Sigmoid colon (tissue), 7 donors: Measurements from ENCODE around the gene KCNJ6. TPM values are rescaled to one million over a fixed set of nuclear protein-coding genes. Genes with fewer than 3 reads are reported as not detected.
"Not testable (repeated sequence)": the region's sequence is repeated elsewhere in the genome, so short reads cannot be mapped to it uniquely, and the experiment has no call there.

Experiments
- DNase-seq: peaks from one replicate; pipeline ENCODE4 v3.0.0-alpha.2; 2019
- H3K27ac ChIP-seq, 4 donors: fragments of 200-600 bp; sonication (generic); one replicate each; pipeline ENCODE4 v1.5.1; 2016 to 2019; ENCODE audit warnings: mild to moderate bottlenecking in 1 of 4
- H3K27me3 ChIP-seq, 3 donors: fragments of 200-600 bp; sonication (generic); one replicate each; pipeline ENCODE4 v1.5.1; 2019; ENCODE audit warnings: mild to moderate bottlenecking in 1 of 3
- H3K36me3 ChIP-seq, 4 donors: fragments of 200-600 bp; sonication (generic); one replicate each; pipeline ENCODE4 v1.5.1; 2016 to 2019
- H3K4me1 ChIP-seq, 4 donors: fragments of 200-600 bp; sonication (generic); one replicate each; pipeline ENCODE4 v1.5.1; 2017 to 2019
- H3K4me3 ChIP-seq, 4 donors: fragments of 200-600 bp; sonication (generic); one replicate each; pipeline ENCODE4 v1.5.1; 2017 to 2019; ENCODE audit warnings: mild to moderate bottlenecking in 2 of 4, moderate library complexity in 1 of 4
- H3K9me3 ChIP-seq, 4 donors: fragments of 200-600 bp in 3 of 4; sonication (generic) in 3 of 4; one replicate each; pipeline versions ENCODE4 v1.5.1 to v1.6.1; 2013 to 2019
- EP300 ChIP-seq, 4 donors: sonication (generic); formaldehyde crosslinking; IDR thresholded peaks; one replicate each; pipeline ENCODE4 v1.6.1; 2017; ENCODE audit warnings: antibody characterized with exemption in 4 of 4
- POLR2A ChIP-seq, 2 donors: fragments of 450-650 bp; IDR thresholded peaks; one replicate each; pipeline ENCODE4 v1.6.1; 2016; ENCODE audit warnings: antibody characterized with exemption in 2 of 2, mild to moderate bottlenecking in 2 of 2, moderate library complexity in 2 of 2
- POLR2AphosphoS5 ChIP-seq, 4 donors: sonication (generic); formaldehyde crosslinking; IDR thresholded peaks; one replicate each; pipeline ENCODE4 v1.6.1; 2017; ENCODE audit warnings: antibody characterized with exemption in 4 of 4
- WGBS, 2 donors: extraction: QIAGEN DNeasy Blood & Tissue Kit; methylation state at CpG; one replicate each; pipeline ENCODE4 v1.1.7; 2013; 5-methylcytosine and 5-hydroxymethylcytosine counted together
- intact Hi-C: fragments of 100-400 bp; cut with DNase I; formaldehyde crosslinking; loops from one replicate; pipeline ENCODE4 v1.15.1; 2023
- polyA plus RNA-seq, 3 donors: library from polyadenylated mRNA; stranded (reverse); fragments of 200-250 nt; gene quantifications; one replicate each; pipeline ENCODE4 v1.2.3, GENCODE V29; 2013
- total RNA-seq, 4 donors: library from RNA; depleted of rRNA; stranded (reverse); fragments of >200 nt; gene quantifications; one replicate each; pipeline ENCODE4 v1.1.0, GENCODE V29; 2016
- TF ChIP-seq, protein P1 (sequence below), 4 experiments: fragments of 450-650 bp in 3 of 4; fragments of 200-600 bp in 1 of 4; IDR thresholded peaks; one replicate each; pipeline ENCODE4 v1.5.1; 2016 to 2019; ENCODE audit warnings: antibody characterized with exemption in 4 of 4, mild to moderate bottlenecking in 3 of 4, moderate library complexity in 2 of 4
- donor health status: healthy with polysubstance abuse.
- donor health status: Bipolar disorder and iron deficiency.
- donor health status: healthy.

KCNJ6 gene
- total and polyA plus RNA-seq, 7 donors: under 0.01 to 0.04 (median under 0.01) TPM; not detected in 2

DNA sequence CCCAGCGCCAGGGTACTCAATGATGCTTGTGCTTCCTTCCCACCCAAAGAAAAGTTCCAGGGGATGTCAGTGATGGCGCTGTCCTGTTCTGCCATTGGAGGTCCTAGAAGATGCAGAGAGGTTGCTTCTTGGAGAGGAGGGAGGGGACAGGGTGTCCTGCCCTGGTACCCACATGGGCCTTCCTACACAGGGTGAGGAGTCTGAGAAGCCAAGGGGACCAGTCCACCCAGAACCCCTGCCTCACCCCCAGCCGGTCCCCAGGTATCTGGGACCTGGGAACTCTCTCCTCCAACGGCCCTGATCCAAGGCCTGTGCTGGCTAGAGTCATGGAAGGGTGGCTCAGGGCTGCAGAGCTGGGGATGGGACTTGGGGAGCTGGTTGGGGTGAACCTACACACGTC lies 259.4 kb downstream of the KCNJ6 start:
- Histone ChIP-seq H3K4me1 (peaks cover 0 to 22% (median 18%) of the 10 kb centered on the region in 4 donors), H3K4me3 (no peak overlapping the region), H3K27me3 (no peaks in the 10 kb centered on the region), H3K27ac (no peak overlapping the region), H3K36me3 (no peaks in the 10 kb centered on the region), H3K9me3 (no peaks in the 10 kb centered on the region)
- 64 to 87% methylated on average over 5 of the region's 5 CpGs for WGBS, 2 donors
- no peak for DNase-seq
- intact Hi-C loops: no loop called here
- TF ChIP-seq, protein P1, sequence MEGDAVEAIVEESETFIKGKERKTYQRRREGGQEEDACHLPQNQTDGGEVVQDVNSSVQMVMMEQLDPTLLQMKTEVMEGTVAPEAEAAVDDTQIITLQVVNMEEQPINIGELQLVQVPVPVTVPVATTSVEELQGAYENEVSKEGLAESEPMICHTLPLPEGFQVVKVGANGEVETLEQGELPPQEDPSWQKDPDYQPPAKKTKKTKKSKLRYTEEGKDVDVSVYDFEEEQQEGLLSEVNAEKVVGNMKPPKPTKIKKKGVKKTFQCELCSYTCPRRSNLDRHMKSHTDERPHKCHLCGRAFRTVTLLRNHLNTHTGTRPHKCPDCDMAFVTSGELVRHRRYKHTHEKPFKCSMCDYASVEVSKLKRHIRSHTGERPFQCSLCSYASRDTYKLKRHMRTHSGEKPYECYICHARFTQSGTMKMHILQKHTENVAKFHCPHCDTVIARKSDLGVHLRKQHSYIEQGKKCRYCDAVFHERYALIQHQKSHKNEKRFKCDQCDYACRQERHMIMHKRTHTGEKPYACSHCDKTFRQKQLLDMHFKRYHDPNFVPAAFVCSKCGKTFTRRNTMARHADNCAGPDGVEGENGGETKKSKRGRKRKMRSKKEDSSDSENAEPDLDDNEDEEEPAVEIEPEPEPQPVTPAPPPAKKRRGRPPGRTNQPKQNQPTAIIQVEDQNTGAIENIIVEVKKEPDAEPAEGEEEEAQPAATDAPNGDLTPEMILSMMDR (IDR thresholded peaks at IDR 0.05): no peak
- TF ChIP-seq EP300 (IDR thresholded peaks at IDR 0.05) (no peak), POLR2AphosphoS5 (IDR thresholded peaks at IDR 0.05) (no peak), POLR2A (IDR thresholded peaks at IDR 0.05) (no peak)

DNA sequence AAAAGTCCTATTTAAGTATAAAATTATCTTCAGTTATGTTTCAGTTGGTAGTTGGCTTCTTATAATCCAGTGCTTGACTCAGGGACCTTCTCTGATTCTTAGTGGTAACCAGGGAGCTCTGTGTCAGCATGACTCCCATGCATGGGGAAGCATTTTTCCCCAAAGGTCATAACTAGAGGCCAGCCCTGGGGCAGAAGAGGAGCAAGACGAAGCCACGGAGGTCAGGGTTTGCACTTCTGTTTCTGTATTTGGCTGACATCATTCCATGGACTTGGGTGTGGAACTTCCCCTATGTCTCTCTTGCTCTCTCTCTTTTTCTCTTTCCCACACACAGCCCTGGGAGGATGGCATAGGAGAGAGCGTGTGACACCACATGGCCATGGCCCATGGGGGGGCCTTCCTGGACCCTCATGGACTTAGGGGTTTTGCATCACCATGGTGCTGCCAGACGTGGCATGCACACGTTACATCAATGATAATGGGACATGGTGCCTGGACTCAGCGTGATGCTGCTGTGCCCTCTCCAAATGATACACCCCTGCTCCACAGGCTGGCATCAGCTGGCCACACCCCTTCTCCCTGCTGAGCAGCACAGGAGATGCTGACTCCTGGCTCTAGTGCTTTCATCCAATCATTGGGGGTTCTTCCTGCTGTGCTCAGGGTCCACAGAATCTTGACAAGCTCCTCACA lies 260.5 kb downstream of the KCNJ6 start:
- H3K27me3 ChIP-seq: no peaks in the 10 kb centered on the region
- TF ChIP-seq, protein P1 (IDR thresholded peaks at IDR 0.05): no peak
- H3K36me3 ChIP-seq: no peaks in the 10 kb centered on the region
- WGBS, 2 donors: 85 to 87% methylated on average over 6 of the region's 6 CpGs
- H3K4me1 ChIP-seq: peaks cover 0 to 22% (median 18%) of the 10 kb centered on the region in 4 donors
- intact Hi-C loops: no loop called here
- H3K27ac ChIP-seq: no peak overlapping the region
- no peak overlapping the region for H3K4me3 ChIP-seq
- H3K9me3 ChIP-seq: no peaks in the 10 kb centered on the region
- DNase-seq: no peak

DNA sequence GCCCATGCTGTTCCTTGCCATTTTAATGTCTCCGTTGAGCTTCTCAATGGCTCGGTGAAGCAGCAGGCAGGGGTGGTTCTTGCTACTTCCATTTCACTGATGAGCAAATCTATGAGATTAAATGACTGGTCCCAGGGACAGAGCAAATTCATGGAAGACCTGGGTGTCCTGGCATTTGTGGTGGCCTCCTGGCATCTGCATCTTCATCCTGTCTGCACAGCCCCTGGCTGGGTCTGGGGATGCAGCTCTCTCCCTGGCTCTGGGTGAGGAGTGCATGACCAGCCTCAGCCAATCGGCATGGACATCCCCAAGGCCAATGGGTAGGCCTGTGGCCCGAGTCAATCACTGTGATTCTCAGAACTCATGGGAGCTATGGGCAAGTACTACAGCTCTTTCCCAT lies 261.7 kb downstream of the KCNJ6 start:
- Histone ChIP-seq H3K36me3 (no peaks in the 10 kb centered on the region), H3K4me1 (peaks cover 0 to 20% (median 18%) of the 10 kb centered on the region in 4 donors), H3K4me3 (no peak overlapping the region), H3K9me3 (no peaks in the 10 kb centered on the region), H3K27me3 (no peaks in the 10 kb centered on the region), H3K27ac (no peak overlapping the region)
- intact Hi-C loops: no loop called here
- 90 to 95% methylated on average over 4 of the region's 4 CpGs for WGBS, 2 donors
- no peak for DNase-seq
- TF ChIP-seq EP300 (IDR thresholded peaks at IDR 0.05) (no peak), POLR2AphosphoS5 (IDR thresholded peaks at IDR 0.05) (no peak)

DNA sequence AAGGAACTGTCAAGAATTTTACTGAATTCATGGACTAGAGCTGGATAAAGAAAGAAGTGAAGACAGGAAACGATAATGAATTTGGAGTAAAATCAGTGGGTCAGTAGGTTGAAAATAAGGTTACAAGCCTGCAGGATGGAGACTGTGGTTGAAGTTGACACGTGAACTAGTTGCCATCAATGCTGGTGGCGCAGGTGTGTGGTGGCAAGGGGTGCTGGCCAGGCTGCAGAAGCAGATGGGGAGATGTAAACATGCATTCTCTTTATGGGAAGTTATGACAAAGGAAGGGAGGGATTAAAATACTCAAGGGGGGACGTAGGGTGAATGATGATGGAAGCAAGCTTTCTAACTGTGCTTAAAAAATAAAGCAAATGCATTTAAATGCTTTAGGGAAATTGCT lies 263.1 kb downstream of the KCNJ6 start:
- intact Hi-C loops: no loop called here
- Histone ChIP-seq H3K4me3 (no peak overlapping the region), H3K36me3 (no peaks in the 10 kb centered on the region), H3K9me3 (no peaks in the 10 kb centered on the region), H3K27ac (no peak overlapping the region), H3K27me3 (no peaks in the 10 kb centered on the region), H3K4me1 (peaks cover 0 to 6% (median 5%) of the 10 kb centered on the region in 4 donors)
- TF ChIP-seq EP300 (IDR thresholded peaks at IDR 0.05) (no peak), POLR2A (IDR thresholded peaks at IDR 0.05) (no peak), POLR2AphosphoS5 (IDR thresholded peaks at IDR 0.05) (no peak)
- TF ChIP-seq, protein P1 (IDR thresholded peaks at IDR 0.05): no peak
- 68 to 76% methylated on average over 4 of the region's 4 CpGs for whole genome bisulfite sequencing, 2 donors
- DNase-seq: no peak

DNA sequence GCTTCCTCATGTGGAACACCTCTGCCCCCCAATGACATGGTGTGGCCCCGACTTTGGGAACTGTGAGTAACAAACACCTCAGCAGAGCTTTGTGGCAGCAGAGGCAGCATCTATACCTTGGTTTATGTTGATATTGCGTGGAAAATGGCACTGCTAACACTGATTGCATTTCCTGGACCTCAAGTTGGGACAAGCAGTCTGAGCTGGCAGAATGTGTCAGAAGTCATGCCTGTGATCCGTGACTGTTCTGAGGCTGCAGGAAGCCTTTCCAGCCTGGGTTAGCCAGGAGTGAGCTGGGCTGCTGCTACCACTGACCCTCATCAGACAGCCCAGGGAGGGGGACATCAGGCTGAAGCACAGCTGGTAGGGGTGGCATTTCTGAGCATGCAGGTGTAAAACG lies 268.5 kb downstream of the KCNJ6 start:
- no peaks in the 10 kb centered on the region for H3K9me3 ChIP-seq
- intact Hi-C loops: loop anchor here (5.0 kb wide), 1 partner anchor 85 kb away; no protein-coding TSS in a partner anchor
- H3K27ac ChIP-seq: no peak overlapping the region
- no peaks in the 10 kb centered on the region for H3K27me3 ChIP-seq
- H3K4me3 ChIP-seq: no peak overlapping the region
- 76 to 83% methylated on average over 4 of the region's 4 CpGs for WGBS, 2 donors
- TF ChIP-seq POLR2AphosphoS5 (IDR thresholded peaks at IDR 0.05) (no peak), EP300 (IDR thresholded peaks at IDR 0.05) (no peak), POLR2A (IDR thresholded peaks at IDR 0.05) (no peak)
- TF ChIP-seq, protein P1 (IDR thresholded peaks at IDR 0.05): no peak
- no peaks in the 10 kb centered on the region for H3K36me3 ChIP-seq
- H3K4me1 ChIP-seq: peaks cover 0 to 17% (median 11%) of the 10 kb centered on the region in 4 donors
- no peak for DNase-seq

DNA sequence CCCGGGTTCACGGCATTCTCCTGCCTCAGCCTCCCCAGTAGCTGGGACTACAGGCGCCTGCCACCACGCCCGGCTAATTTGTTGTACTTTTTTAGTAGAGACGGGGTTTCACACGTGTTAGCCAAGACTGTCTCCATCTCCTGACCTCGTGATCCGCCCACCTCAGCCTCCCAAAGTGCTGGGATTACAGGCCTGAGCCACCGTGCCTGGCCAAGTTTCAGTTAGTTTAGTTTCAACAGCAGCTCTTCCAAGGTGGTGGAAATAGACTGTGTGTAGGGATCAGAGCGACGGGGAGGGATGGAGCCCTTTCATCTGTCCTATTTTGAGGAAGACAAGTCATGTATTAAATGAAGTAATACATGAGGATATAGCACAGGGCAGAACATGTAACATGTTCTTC lies 269.5 kb downstream of the KCNJ6 start:
- not testable (repeated sequence) for DNase-seq, H3K4me3 ChIP-seq, H3K27me3 ChIP-seq, H3K9me3 ChIP-seq, H3K36me3 ChIP-seq
- intact Hi-C loops: loop anchor here (5.0 kb wide), 1 partner anchor 84 kb away; no protein-coding TSS in a partner anchor
- Histone ChIP-seq H3K27ac (peak overlapping the region in 3 of 4 donors; percentile 58 to 65 (median 59)), H3K4me1 (peaks cover 0 to 17% (median 11%) of the 10 kb centered on the region in 4 donors)
- WGBS, 2 donors: 75 to 89% methylated on average over 12 of the region's 12 CpGs
